GM21423 (cell line): Measurements from ENCODE around the gene COL1A1.
A peak's percentile ranks its signal among the peaks of the same experiment; 100 is the strongest.

Source experiments
- ATAC-seq: cut with Tn5 transposase; IDR thresholded peaks from one replicate; pipeline ENCODE4 v1.9.1; 2021; ENCODE audit warnings: mild to moderate bottlenecking, moderate library complexity; ENCODE audit not compliant: unreplicated experiment

Gene COL1A1

DNA sequence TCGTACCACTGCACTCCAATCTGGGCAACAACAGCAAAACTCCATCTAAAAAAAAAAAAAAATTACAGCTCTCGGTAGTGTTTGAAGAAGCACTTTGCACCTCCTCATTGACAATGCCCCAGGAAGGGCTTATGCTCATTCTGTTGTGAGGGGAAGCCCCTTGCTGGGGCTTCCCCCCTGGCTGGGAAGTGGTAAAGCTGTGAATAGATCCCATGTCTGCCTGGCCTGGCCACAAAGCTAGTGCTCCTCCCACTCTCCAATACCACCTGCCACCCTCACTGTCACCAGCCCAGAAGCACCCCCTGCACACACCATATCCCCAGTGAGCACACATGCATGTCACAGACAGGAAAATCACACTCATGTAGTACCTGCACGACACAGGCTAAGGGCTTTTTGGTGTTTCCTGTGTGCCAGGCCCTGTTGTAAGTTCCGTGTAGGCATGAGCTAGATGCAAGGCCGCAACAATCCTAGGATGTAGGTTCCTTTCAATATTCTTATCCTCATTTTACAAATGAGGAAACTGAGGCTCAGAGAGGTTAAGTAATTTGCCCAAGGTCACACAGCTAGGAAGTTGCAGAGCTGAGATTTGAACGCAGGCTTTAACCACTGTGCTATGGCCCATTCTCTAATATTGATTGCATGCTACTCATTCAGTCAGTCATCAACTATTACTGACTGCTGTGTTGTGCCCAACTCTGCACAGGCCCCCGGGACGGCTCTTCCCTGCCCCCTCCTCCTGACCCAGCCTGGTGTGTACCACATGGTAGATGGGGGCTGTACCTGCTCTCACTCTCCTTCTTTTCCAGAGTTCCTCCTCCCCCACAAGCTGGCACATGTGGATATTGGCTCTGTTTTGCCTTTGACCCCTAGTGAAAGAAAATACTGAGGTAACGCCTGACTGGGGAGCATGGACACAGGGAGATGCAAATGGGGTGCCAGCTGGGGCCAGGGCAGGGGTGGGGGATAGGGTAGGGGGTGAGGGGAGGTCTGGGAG lies 11.9 kb upstream of the COL1A1 start:
- ATAC-seq = peak; percentile 89

DNA sequence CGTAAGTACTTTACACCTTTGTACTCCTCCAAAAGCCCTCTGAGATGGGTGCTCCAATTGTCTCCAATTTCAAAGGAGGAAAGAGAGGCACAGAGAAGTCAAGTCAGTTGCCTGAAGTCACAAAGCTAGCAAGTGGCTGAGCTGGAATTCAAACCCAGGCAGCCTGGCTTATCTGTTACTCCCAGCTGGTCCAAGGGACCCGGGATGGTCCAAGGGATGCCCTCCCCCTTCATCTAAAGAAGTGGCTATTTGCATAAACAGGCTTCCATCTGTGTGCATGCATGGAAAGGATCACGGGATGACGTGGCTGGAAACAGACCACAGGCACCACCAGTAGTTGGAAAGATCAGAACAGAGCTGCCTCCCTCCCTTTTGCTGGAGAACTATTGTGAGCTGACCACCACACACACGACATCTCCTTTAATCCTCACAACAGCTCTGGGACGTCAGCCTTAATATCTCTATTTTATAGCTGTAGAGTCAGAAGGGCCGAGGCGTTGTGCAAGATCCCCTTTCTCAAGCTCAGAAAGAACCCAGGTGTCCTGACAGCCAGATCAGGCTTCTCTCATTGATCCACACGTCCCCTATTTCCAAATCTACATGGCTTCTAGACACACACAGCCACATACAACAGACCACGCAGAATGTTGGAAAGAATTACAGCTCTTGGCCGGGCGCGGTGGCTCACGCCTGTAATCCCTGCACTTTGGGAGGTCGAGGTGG lies 10.9 kb upstream of the COL1A1 start:
- ATAC-seq = no peak

DNA sequence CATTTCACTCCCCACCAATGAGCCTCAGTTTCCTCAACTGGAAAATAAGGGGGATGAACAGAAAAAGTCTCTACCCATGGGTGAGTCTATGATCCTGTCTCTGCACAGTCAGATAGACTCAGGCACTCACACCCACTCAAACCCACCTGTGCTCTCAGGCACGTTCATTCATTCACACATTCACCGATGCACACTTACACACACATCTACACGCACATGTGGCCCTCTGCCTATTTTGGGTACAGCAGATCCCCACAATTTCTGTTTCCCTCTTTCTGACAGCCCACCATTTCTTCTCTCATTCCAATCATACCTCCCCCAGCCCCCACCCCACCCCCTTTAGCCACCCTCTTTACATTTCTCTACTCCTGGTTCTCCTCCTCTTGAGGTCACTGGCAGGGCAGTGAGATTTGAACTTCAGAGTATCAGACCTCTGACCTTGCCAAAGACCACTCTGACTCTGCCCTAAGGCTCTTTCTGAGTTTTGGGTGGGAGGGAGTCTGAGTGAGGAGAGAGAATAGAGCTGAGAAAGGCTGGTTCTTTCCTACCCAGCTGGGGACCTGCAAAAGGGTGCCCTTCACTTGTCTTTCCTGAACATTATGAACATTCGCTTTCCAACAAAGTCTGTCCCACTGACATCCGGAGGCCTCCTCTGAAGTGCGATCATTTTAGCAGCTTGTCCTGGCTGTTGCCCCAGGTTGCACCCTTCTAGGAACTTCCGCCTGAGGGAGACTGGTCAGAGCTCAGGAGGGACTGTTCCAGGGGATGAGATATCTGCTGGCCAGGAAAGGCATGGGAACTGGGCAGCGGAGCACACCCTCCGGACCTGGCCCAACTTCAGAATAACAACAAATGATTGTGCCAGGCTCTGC lies 10.1 kb upstream of the COL1A1 start:
- ATAC-seq = no peak

DNA sequence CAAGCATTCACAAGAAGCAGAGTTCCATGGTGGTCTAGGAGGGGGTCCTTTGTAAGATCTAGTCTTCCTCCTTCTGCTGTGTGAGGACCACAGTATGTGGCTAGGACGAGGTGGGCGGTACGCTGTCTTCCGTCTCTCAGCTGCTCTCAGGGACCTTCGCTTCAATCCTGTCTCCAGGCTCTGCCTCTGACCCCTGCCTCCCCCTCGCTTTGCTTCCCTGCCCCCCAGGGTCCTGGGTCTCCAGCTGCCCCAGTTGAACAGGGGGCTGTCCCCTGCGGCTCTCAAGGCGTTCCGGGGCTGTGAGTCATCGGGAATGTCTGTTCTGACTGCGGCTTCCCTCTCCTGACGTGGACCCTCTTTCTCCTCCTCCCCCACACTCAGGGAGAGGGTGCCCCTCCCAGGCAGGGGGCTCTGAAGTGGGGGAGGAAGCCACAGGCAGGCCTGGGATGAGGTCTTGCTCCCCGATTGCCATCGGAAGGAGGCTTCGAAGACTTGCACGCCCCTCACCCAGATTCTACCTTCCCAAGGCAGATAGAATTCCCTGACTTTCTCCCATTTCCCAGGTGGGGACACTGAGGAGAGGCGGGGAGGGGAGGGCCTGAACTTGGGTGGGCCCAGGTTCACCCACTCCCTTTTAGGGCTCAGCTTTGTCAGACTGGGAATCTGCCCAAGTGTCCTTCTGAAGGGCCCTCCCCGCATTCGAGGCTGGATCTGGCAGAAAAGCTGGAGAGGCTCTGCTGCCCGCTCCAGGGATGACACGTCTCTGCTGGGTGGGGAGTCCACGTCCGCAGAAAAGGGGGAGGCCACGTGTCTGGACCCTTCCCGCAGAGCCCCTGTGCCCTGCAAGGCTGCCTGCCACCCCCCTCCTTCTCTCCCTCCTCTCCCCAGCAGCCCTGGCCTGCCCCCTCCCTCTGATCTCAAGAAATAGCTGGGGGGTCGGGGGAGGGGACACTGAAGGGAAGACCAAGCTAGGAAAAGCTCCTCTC lies 9.1 kb upstream of the COL1A1 start:
- no peak for ATAC-seq

- no peak for ATAC-seq
Observed at GRCh38 chr17:50209472-50210239, 8.2 kb upstream of the COL1A1 start.

- ATAC-seq = no peak
Observed at GRCh38 chr17:50209133-50209471, 7.7 kb upstream of the COL1A1 start.

DNA sequence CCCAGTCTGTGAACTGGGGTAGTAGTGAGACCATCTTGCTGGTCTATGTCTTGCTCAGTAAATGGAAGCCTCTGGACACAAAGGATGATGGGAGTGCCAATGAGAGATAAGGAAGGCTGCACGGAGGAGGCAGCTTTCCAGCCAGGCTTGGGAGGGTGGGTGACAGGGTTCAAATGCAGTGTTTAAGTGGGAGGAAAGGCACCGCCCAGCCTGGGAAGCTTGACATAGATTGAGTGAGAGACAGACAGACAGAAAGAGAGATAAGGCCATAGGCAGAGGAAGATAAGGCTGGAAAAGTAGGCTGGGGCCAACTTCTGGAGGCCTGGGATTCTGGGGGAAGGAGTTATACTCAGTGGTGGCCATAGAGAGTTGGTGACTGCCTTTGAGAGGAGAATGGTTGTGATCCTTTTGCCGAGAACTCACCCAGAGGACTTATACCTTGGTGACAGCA lies 7.2 kb upstream of the COL1A1 start:
- ATAC-seq = no peak

DNA sequence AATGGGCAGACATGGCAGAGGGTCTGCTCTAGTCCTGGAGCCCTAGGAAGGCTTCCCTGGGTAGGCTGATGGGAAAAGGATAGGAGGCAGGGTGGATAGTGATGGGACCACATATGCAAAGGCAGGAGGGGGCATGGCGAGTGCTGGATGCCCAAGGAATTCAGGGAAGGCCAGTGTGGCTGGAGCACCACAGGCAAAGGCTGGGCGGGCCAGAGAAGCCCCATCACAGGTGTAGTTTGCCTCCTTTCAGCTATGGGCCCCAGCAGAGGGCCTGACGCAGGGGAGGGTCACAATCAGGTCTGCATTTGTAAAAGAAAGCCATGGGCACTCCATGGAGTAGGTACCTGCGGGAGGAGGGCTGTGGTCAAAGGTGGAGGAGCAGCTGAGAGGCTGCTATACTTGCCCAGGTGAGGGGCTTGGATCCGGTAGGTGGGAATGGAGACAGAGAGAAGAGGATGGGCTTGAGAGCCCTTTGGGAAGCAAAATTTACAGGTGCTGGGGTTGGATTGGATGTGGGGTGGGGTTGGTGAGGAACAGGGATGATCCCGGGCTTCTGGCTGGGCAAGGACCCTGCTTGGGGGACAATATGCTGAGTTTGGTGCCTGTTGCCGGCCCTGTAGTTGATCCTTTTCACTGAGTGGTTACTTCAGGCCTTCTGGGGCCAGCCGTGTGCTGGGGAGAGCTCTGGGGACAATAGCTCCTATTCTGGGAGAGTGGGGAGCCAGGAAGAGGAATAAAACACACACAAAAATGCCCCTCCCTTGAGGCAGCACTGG lies 6.5 kb upstream of the COL1A1 start:
- ATAC-seq = no peak

- no peak for ATAC-seq
Observed at GRCh38 chr17:50207315-50207714, 5.9 kb upstream of the COL1A1 start.

- ATAC-seq = no peak
Observed at GRCh38 chr17:50206604-50207293, 5.3 kb upstream of the COL1A1 start.

DNA sequence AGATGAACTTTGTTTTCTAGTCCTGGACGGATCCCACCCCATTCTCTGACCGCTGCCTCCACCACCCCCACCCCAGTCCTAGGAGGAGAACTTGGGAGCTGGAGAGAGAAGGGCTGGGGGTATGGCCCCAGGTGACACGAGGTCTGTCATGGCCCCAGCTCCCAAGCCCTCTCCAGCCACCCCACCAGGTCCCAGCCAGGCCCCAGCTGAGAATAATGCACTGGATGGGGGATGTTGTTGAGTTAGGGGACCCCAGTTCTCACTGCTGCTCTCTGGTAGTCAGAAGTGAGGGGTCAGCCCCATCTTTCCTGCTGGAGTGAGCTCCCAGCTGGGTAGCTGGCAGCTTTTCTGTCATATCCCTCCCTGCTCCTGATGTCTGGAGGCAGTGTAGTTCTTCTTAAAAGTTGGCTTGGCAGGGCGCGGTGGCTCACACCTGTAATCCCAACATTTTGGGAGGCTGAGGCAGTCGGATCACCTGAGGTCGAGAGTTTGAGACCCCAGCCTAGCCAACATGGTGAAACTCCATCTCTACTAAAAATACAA lies 4.6 kb upstream of the COL1A1 start:
- ATAC-seq = no peak

- no peak for ATAC-seq
Observed at GRCh38 chr17:50205111-50205962, 3.9 kb upstream of the COL1A1 start.

- ATAC-seq = no peak
Observed at GRCh38 chr17:50204431-50204830, 3.0 kb upstream of the COL1A1 start.

DNA sequence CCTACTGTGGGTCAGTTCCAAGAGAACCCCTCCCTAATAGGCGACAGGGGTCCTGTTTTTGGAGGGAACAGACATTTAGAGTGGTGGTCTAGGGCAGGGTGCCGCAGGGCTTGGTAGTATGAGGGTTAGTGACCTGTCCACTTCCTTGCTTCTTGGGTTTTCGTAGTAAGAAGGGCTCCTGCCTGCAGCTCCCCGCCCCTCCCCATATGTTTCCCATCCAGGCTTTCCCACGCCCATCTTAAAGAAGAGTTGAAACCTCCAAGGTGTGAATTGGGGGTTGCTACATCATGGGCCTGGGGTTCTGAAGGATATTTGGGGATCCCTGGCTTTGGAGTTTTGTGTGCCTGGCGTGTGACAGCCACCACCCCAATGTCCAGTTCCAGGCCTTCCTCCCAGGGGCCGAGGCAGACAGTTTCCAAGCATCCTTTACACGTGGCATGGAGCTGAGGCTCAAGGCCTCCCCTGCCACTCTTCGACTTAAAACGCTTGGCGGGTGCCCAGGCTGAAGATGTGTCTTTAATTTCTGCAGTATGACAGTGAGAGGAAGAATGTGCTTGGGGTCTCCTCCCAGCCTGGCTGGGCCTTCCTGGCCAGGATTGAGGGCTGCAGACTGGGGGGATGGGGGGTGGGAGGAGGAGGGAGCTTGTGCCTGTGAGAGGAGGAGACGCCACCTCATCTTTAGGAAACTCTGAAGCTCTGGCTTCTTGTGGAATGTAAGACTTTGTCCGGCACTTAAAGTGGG lies 2.3 kb upstream of the COL1A1 start:
- ATAC-seq = no peak

GRCh38 chr17:50203086-50203485 lies 1.7 kb upstream of the COL1A1 start:
- ATAC-seq = no peak
